ENCODE results near the gene BIRC5.
"Not testable (repeated sequence)": the region's sequence is repeated elsewhere in the genome, so short reads cannot be mapped to it uniquely, and the experiment has no call there.

The BIRC5 gene

DNA sequence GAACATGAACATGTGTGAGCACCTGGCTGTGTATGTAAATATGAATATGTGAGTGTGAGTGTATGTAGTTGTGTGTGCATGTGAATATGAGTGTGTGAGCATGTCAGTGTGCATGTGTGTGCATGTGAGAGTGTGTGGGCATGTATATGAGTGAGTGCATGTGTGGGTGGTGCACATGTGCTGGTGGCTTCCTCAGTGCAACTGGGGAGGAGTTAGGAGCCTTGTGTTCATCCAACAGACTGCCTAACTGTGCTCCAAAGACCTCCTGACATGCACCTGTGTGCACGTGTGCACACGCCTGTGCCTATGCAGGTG lies 18.8 kb downstream of the BIRC5 start:
- Histone ChIP-seq H3K9me3 (ENCODE audit: control insufficient read depth, insufficient read depth, low read length) (no peaks in the 10 kb centered on the region), H3K36me3 (ENCODE audit: control insufficient read depth, insufficient read depth, low read length) (peaks cover 3% of the 10 kb centered on the region; the same call in 1 of the 2 replicates), H3K27ac (ENCODE audit: low read length) (no peak overlapping the region), H3K4me3 (ENCODE audit: low read length) (no peak overlapping the region), H3K4me1 (ENCODE audit: control insufficient read depth, insufficient read depth, low read length) (no peaks in the 10 kb centered on the region; the same call in 1 of the 2 replicates), H3K27me3 (ENCODE audit: control insufficient read depth, insufficient read depth, low read length) (peaks cover 2% of the 10 kb centered on the region; the same call in 1 of the 2 replicates)
- no CpG with 5 or more reads among the region's 2 CpGs for WGBS (ENCODE audit: insufficient coverage, insufficient read length)
- DNase-seq (ENCODE audit: low read depth, low spot score) = no peak

DNA sequence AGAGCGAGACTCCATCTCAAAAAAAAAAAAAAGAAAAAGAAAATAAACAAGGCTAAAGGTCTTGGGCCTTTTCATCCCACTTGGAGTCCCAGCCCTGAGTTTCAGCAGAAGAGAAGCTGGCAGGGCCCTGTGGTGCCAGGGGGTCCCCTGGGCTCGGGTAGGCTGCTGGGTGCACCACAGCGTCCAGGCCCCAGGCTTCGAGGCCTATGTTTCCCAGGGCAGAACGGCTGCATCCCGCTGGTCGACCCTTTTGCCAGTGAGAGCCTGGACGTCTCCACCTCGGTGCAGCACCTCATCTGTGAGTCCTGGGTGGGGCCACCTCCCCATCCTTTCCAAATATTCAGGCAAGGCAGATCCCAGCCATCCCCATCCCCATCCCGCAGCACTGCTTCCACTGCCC lies 19.6 kb downstream of the BIRC5 start:
- Histone ChIP-seq H3K27ac (ENCODE audit: low read length) (no peak overlapping the region), H3K27me3 (ENCODE audit: control insufficient read depth, insufficient read depth, low read length) (peaks cover 2% of the 10 kb centered on the region; the same call in 1 of the 2 replicates), H3K4me3 (ENCODE audit: low read length) (no peak overlapping the region), H3K9me3 (ENCODE audit: control insufficient read depth, insufficient read depth, low read length) (no peaks in the 10 kb centered on the region), H3K4me1 (ENCODE audit: control insufficient read depth, insufficient read depth, low read length) (no peaks in the 10 kb centered on the region; the same call in 1 of the 2 replicates), H3K36me3 (ENCODE audit: control insufficient read depth, insufficient read depth, low read length) (peaks cover 3% of the 10 kb centered on the region; the same call in 1 of the 2 replicates)
- no peak for DNase-seq (ENCODE audit: low read depth, low spot score)
- WGBS (ENCODE audit: insufficient coverage, insufficient read length) = no CpG with 5 or more reads among the region's 10 CpGs

DNA sequence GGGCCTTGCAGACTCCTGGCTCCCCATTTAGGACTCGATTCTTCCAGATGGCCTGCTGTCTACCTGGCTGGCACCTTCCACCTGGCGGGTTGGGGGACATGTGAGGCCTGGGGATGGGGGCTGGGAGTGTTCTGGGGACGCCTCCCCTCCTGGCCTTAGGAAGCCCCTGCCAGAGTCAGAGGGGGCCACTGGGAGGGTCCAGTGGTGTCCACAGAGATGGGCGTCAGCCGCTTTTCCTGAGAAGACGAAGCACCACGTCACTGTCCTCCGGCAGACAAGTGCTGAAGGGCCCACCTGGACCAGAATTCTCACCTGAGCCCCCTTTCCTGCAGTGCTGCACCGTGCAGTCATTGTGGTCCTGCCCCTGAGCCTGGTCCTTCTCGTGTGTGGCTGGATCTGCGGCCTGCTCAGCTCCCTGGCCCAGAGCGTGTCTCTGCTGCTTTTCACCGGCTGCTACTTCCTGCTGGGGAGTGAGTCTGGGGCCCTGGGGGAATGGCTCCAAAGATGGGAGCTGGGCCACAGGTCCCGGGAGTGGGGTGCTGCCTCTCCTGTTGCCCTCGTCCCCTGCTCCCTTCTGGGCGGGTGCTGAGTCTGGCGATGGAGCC lies 20.3 kb downstream of the BIRC5 start:
- Histone ChIP-seq H3K27me3 (ENCODE audit: control insufficient read depth, insufficient read depth, low read length) (peaks cover 2% of the 10 kb centered on the region; the same call in 1 of the 2 replicates), H3K9me3 (ENCODE audit: control insufficient read depth, insufficient read depth, low read length) (no peaks in the 10 kb centered on the region), H3K36me3 (ENCODE audit: control insufficient read depth, insufficient read depth, low read length) (peaks cover 3% of the 10 kb centered on the region; the same call in 1 of the 2 replicates), H3K27ac (ENCODE audit: low read length) (no peak overlapping the region), H3K4me3 (ENCODE audit: low read length) (no peak overlapping the region), H3K4me1 (ENCODE audit: control insufficient read depth, insufficient read depth, low read length) (no peaks in the 10 kb centered on the region; the same call in 1 of the 2 replicates)
- no CpG with 5 or more reads among the region's 17 CpGs for WGBS (ENCODE audit: insufficient coverage, insufficient read length)
- DNase-seq (ENCODE audit: low read depth, low spot score) = no peak

DNA sequence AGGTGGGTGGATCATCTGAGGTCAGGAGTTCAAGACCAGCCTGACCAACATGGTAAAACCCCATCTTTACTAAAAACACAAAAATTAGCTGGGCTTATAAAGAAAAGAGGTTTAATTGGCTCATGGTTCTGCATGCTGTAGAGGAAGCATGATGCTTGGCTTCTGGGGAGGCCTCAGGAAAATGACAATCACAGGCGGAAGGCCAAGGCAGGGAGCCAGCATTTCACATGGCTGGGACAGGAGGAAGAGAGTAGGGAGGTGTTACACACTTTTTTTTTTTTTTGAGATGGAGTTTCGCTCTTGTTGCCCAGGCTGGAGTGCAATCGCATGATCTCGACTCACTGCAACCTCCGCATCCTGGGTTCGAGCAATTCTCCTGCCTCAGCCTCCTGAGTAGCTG lies 21.0 kb downstream of the BIRC5 start:
- not testable (repeated sequence) for H3K9me3 ChIP-seq (ENCODE audit: control insufficient read depth, insufficient read depth, low read length); H3K27ac ChIP-seq (ENCODE audit: low read length); DNase-seq (ENCODE audit: low read depth, low spot score); H3K4me1 ChIP-seq (ENCODE audit: control insufficient read depth, insufficient read depth, low read length); H3K36me3 ChIP-seq (ENCODE audit: control insufficient read depth, insufficient read depth, low read length); H3K27me3 ChIP-seq (ENCODE audit: control insufficient read depth, insufficient read depth, low read length); H3K4me3 ChIP-seq (ENCODE audit: low read length)
- no CpG with 5 or more reads among the region's 6 CpGs for WGBS (ENCODE audit: insufficient coverage, insufficient read length)

DNA sequence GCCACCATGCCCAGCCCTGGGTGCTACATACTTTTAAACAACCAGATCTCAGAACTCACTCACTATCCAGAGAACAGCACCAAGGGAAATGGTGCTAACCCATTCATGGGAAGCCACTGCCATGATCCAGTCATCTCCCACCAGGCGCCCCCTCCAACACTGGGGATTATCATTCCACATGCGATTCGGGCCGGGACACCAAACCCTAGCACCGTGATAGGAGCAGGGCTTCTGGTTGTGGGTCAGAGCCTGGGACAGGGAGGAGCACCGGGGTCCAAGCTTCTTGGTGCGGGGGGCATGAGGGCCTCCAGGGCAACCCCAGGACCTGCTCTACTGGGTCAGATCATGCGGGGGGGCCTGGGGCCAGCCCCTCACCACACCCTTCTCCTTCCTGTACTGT lies 21.8 kb downstream of the BIRC5 start:
- no peak for DNase-seq (ENCODE audit: low read depth, low spot score)
- Histone ChIP-seq H3K9me3 (ENCODE audit: control insufficient read depth, insufficient read depth, low read length) (no peaks in the 10 kb centered on the region), H3K4me3 (ENCODE audit: low read length) (no peak overlapping the region), H3K27me3 (ENCODE audit: control insufficient read depth, insufficient read depth, low read length) (peaks cover 2% of the 10 kb centered on the region; the same call in 1 of the 2 replicates), H3K36me3 (ENCODE audit: control insufficient read depth, insufficient read depth, low read length) (peaks cover 3% of the 10 kb centered on the region; the same call in 1 of the 2 replicates), H3K4me1 (ENCODE audit: control insufficient read depth, insufficient read depth, low read length) (no peaks in the 10 kb centered on the region; the same call in 1 of the 2 replicates), H3K27ac (ENCODE audit: low read length) (no peak overlapping the region)
- WGBS (ENCODE audit: insufficient coverage, insufficient read length) = no CpG with 5 or more reads among the region's 8 CpGs

DNA sequence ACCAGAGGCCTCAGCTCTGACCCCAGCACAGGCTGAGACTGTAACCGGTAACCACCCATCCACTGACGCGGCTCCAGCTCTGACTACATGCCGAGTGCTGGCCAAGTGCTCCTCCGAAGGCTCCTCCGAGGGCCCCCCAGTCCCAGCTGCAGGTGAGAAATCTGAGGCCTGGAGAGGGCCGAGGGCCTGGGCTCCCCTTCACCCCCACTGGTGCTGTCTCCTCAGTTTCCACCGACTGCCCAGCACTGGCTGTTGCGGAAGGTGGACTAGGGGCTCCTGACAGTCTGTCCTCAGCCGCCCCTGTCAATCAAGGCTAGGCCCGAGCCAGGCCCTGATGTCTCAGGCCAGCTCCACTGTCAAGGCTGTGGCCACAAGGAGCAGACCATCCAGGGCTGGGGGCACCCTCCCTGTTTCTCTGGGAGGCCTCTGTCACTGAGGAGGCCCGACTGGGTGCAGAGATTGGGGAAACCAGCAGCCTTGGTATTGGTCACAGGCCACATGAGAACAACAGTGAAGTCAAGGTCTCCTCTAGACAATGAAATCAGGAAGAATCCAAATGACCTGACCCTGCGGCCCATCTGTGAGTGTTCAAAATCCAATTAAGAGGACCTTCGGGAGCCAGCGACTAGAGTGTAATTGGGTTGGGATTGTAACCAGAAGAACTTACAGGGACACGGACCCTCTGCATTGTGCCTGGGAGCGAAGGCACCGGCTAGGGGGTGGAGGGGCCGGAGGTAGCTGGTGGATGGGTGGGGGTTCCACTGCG lies 22.5 kb downstream of the BIRC5 start:
- H3K27me3 ChIP-seq (ENCODE audit: control insufficient read depth, insufficient read depth, low read length) = peaks cover 2% of the 10 kb centered on the region; the same call in 1 of the 2 replicates
- no CpG with 5 or more reads among the region's 20 CpGs for WGBS (ENCODE audit: insufficient coverage, insufficient read length)
- DNase-seq (ENCODE audit: low read depth, low spot score) = no peak
- no peak overlapping the region for H3K4me3 ChIP-seq (ENCODE audit: low read length)
- H3K36me3 ChIP-seq (ENCODE audit: control insufficient read depth, insufficient read depth, low read length) = peaks cover 3% of the 10 kb centered on the region; the same call in 1 of the 2 replicates
- H3K9me3 ChIP-seq (ENCODE audit: control insufficient read depth, insufficient read depth, low read length) = no peaks in the 10 kb centered on the region
- no peaks in the 10 kb centered on the region; the same call in 1 of the 2 replicates for H3K4me1 ChIP-seq (ENCODE audit: control insufficient read depth, insufficient read depth, low read length)
- H3K27ac ChIP-seq (ENCODE audit: low read length) = no peak overlapping the region

DNA sequence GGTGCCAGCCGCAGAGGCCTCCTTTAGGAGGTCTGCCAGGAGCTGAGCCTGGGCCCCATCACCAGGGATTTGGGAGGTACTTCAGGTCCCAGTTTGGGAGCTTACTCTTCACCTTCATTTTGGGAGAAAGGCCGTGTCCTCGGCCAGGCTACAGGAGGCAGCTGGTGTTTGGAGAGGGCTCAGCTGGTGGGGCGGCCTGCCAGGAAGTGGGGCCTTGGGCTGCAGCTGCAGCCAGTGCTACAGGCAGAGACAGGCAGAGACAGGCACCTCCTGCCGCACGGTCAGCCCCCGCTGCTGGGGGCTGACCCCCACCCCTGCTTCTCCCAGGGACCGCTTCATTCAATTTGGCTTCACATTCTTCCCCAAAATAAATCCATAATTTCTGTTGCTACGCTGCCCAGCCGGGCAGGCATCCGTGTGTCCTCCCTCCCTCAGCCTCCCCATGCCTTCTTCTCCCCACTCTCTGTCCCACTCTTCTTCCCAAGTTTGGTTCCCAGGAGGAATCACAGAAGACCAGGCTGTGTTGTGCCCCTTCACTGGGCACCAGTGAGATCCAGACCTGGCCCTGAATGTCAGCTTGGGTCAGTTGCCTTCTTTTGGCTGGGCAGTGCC lies 23.5 kb downstream of the BIRC5 start:
- no peak for DNase-seq (ENCODE audit: low read depth, low spot score)
- H3K27ac ChIP-seq (ENCODE audit: low read length) = no peak overlapping the region

DNA sequence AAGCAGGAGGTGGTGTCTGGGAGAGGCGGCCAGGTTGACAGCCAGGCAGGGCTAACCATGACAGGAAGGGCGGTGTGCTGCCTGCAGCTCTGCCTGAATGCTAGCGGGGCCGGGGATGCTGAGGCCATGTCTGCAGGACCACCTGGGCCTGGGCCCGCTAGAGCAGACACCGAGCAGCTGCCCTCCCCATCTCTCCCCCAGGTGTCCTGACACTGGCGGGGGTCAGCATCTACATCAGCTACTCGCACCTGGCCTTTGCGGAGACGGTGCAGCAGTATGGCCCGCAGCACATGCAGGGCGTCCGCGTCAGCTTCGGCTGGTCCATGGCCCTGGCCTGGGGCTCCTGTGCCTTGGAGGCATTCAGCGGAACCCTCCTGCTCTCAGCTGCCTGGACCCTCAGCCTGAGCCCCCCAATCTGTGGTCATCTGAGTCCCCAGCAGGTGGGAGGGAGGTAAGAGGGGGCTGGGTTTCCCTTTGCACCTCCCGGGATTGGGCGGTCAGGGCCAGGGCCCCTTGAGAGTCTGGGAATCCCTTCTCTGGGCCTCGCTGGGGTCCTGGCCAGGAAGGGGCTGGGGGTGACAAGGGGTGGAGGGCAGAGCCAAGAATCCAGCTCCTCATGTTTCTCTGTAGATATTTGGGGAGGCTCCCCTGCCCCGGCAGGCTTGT lies 24.9 kb downstream of the BIRC5 start:
- Histone ChIP-seq H3K36me3 (ENCODE audit: control insufficient read depth, insufficient read depth, low read length) (no peaks in the 10 kb centered on the region; the same call in 1 of the 2 replicates), H3K9me3 (ENCODE audit: control insufficient read depth, insufficient read depth, low read length) (no peaks in the 10 kb centered on the region), H3K27ac (ENCODE audit: low read length) (no peak overlapping the region), H3K27me3 (ENCODE audit: control insufficient read depth, insufficient read depth, low read length) (no peaks in the 10 kb centered on the region), H3K4me3 (ENCODE audit: low read length) (no peak overlapping the region), H3K4me1 (ENCODE audit: control insufficient read depth, insufficient read depth, low read length) (no peaks in the 10 kb centered on the region)
- WGBS (ENCODE audit: insufficient coverage, insufficient read length) = no CpG with 5 or more reads among the region's 20 CpGs
- DNase-seq (ENCODE audit: low read depth, low spot score) = no peak

More for the DNA sequence above, 23.5 kb downstream of the BIRC5 start:
- Histone ChIP-seq H3K27me3 (ENCODE audit: control insufficient read depth, insufficient read depth, low read length) (peaks cover 2% of the 10 kb centered on the region; the same call in 1 of the 2 replicates), H3K36me3 (ENCODE audit: control insufficient read depth, insufficient read depth, low read length) (peaks cover 3% of the 10 kb centered on the region; the same call in 1 of the 2 replicates), H3K9me3 (ENCODE audit: control insufficient read depth, insufficient read depth, low read length) (no peaks in the 10 kb centered on the region), H3K4me1 (ENCODE audit: control insufficient read depth, insufficient read depth, low read length) (no peaks in the 10 kb centered on the region), H3K4me3 (ENCODE audit: low read length) (no peak overlapping the region)
- no CpG with 5 or more reads among the region's 11 CpGs for WGBS (ENCODE audit: insufficient coverage, insufficient read length)

DNA sequence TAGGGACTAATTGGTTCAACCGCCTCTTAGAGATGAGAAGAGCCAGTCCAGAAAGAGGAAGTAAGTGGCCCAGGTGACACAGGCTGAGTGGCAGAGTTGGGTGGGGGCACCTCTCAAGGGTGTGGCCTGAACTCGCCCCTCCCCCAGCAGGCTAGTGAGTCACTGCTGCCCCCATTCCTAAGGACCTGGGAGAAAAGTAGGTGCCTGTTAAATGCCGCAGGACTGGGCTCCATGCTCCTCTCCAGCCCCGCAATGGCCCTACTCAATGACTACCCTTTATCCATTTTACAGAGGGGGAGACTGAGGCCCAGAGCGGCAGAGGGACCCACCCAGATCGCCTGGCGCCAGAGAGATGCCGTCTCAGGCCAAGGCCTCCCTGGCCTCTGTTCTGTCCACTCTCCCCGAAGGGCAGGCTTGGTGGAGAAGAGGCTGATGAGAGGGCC lies 25.5 kb downstream of the BIRC5 start:
- H3K9me3 ChIP-seq (ENCODE audit: control insufficient read depth, insufficient read depth, low read length) = no peaks in the 10 kb centered on the region
- H3K4me1 ChIP-seq (ENCODE audit: control insufficient read depth, insufficient read depth, low read length) = no peaks in the 10 kb centered on the region
- no peaks in the 10 kb centered on the region for H3K27me3 ChIP-seq (ENCODE audit: control insufficient read depth, insufficient read depth, low read length)
- no CpG with 5 or more reads among the region's 9 CpGs for WGBS (ENCODE audit: insufficient coverage, insufficient read length)
- H3K36me3 ChIP-seq (ENCODE audit: control insufficient read depth, insufficient read depth, low read length) = no peaks in the 10 kb centered on the region
- DNase-seq (ENCODE audit: low read depth, low spot score) = no peak
- H3K27ac ChIP-seq (ENCODE audit: low read length) = no peak overlapping the region
- no peak overlapping the region for H3K4me3 ChIP-seq (ENCODE audit: low read length)

DNA sequence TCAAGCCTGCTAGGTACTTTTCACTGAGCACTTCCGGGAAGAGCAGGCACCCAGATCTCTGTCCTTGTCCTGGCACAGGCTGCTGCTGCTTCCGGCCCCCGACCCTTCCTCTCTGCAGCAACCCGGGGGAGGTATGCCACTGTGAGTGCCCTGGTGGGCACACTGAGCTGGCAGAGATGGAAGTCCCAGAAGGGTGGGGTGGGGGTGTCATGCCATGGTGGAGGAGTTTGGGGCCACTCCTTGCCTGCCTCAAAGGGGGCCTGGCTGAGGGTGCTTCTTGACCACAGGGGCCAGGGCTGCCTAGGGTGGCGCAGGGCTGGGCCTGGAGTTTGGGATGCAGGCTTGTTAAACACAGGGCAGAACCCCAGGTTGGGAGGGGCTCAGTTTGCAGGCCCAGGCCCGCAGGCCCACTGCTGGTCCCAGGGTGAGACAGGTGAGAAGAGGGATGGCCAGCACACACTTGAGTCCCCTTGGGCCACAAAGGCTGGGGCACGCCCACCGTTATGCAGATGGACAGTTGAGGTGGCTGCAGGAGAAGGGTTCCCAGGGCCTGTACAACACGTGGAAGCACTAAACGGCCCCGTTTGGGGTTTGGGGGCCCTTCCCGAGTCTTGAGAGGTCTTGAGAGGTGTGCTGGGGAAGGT lies 26.1 kb downstream of the BIRC5 start:
- H3K4me1 ChIP-seq (ENCODE audit: control insufficient read depth, insufficient read depth, low read length) = no peaks in the 10 kb centered on the region
- no peak overlapping the region for H3K27ac ChIP-seq (ENCODE audit: low read length)
- H3K9me3 ChIP-seq (ENCODE audit: control insufficient read depth, insufficient read depth, low read length) = no peaks in the 10 kb centered on the region
- WGBS (ENCODE audit: insufficient coverage, insufficient read length) = no CpG with 5 or more reads among the region's 12 CpGs
- no peak for DNase-seq (ENCODE audit: low read depth, low spot score)
- no peaks in the 10 kb centered on the region for H3K27me3 ChIP-seq (ENCODE audit: control insufficient read depth, insufficient read depth, low read length)
- H3K4me3 ChIP-seq (ENCODE audit: low read length) = no peak overlapping the region
- H3K36me3 ChIP-seq (ENCODE audit: control insufficient read depth, insufficient read depth, low read length) = no peaks in the 10 kb centered on the region
